B cell (primary cell): ENCODE results near the gene SLC6A4. TPM values are rescaled to one million over a fixed set of nuclear protein-coding genes. Genes with fewer than 3 reads are reported as not detected.
A peak's percentile ranks its signal among the peaks of the same experiment; 100 is the strongest.

Source experiments
- ATAC-seq: fragments of 200-7000 bp; cut with Tn5 transposase; one replicate; pipeline ENCODE4 v1.10.0; 2021; ENCODE audit warnings: low read depth, mild to moderate bottlenecking, moderate number of reproducible peaks, moderate library complexity
- CTCF ChIA-PET: fragments of 350-600 bp; sonication (Branson Sonifier 250); formaldehyde crosslinking; loops from one replicate; lab custom pipeline; 2021; ENCODE audit warnings: antibody characterized with exemption, inconsistent platforms; lab: Charles Lee
- POLR2A ChIA-PET: fragments of 350-600 bp; sonication (Branson Sonifier 250); formaldehyde crosslinking; loops from one replicate; lab custom pipeline; 2021; ENCODE audit warnings: antibody characterized with exemption; lab: Charles Lee
- DNase-seq: peaks from one replicate; pipeline ENCODE4 v3.0.0; 2013
- H2AFZ ChIP-seq: 2 replicates; pipeline ENCODE4 v1.6.1; 2012; ENCODE audit warnings: mild to moderate bottlenecking, low read depth, low read length; ENCODE audit not compliant: insufficient read depth, poor library complexity, severe bottlenecking
- H3K27ac ChIP-seq, 2 donors: 1 replicate in 1 of 2; 2 replicates in 1 of 2; pipeline ENCODE4 v1.5.1; 2012 to 2013; ENCODE audit warnings: low read length in 2 of 2, mild to moderate bottlenecking in 2 of 2, moderate library complexity in 1 of 2
- H3K27me3 ChIP-seq, 4 experiments: fragments of 200-600 bp in 1 of 4; sonication (generic) in 1 of 4; replicated peaks in 1 of 4; 1 replicate in 2 of 4; 2 replicates in 2 of 4; pipeline versions ENCODE4 v1.6.1 to v1.7.0; 2013 to 2016; ENCODE audit warnings: low read length in 3 of 4, mild to moderate bottlenecking in 2 of 4, mixed read lengths in 1 of 4, moderate library complexity in 1 of 4; ENCODE audit not compliant: insufficient read depth in 4 of 4, control insufficient read depth in 3 of 4; ENCODE audit errors: control extremely low read depth in 1 of 4
- H3K36me3 ChIP-seq, 2 experiments: replicated peaks in 1 of 2; 1 replicate in 1 of 2; 2 replicates in 1 of 2; pipeline versions ENCODE4 v1.6.1 to v1.7.1; 2013; ENCODE audit warnings: low read length in 1 of 2; ENCODE audit not compliant: insufficient read depth in 2 of 2, control insufficient read depth in 1 of 2; ENCODE audit errors: control extremely low read depth in 1 of 2, extremely low read depth in 1 of 2
- H3K4me1 ChIP-seq, 2 donors: fragments of 200-600 bp in 1 of 2; sonication (generic) in 1 of 2; 1 replicate in 1 of 2; 2 replicates in 1 of 2; pipeline versions ENCODE4 v1.5.1 to v1.6.1; 2013 to 2017; ENCODE audit warnings: low read length in 2 of 2; ENCODE audit not compliant: control insufficient read depth in 2 of 2, insufficient read depth in 2 of 2
- H3K4me2 ChIP-seq: replicated peaks from 2 replicates; pipeline ENCODE3; 2012; ENCODE audit warnings: mild to moderate bottlenecking, low read depth, low read length; ENCODE audit not compliant: poor library complexity, severe bottlenecking
- H3K4me3 ChIP-seq, 5 experiments: fragments of 200-600 bp in 1 of 5; sonication (generic) in 1 of 5; 1 replicate in 3 of 5; 2 replicates in 2 of 5; pipeline versions ENCODE4 v1.5.1 to v1.7.0; 2011 to 2016; ENCODE audit warnings: low read length in 4 of 5, mild to moderate bottlenecking in 4 of 5, low read depth in 2 of 5, control low read depth in 1 of 5, moderate library complexity in 1 of 5; ENCODE audit not compliant: insufficient read depth in 1 of 5; ENCODE audit errors: control extremely low read depth in 1 of 5, extremely low read depth in 1 of 5
- H3K79me2 ChIP-seq: fragments of 200-600 bp; sonication (generic); one replicate; pipeline ENCODE4 v1.6.0; 2016; ENCODE audit warnings: low read length; ENCODE audit not compliant: control insufficient read depth, insufficient read depth
- H3K9ac ChIP-seq: fragments of 200-600 bp; sonication (generic); 2 replicates; pipeline ENCODE4 v1.6.1; 2017; ENCODE audit warnings: mild to moderate bottlenecking, low read length, moderate library complexity
- H3K9me3 ChIP-seq, 3 donors: one replicate each; pipeline versions ENCODE4 v1.6.1 to v1.7.1; 2013; ENCODE audit warnings: low read length in 2 of 3; ENCODE audit not compliant: control insufficient read depth in 2 of 3, insufficient read depth in 1 of 3; ENCODE audit errors: control extremely low read depth in 1 of 3
- H4K20me1 ChIP-seq: 2 replicates; pipeline ENCODE4 v1.6.0; 2012; ENCODE audit warnings: mild to moderate bottlenecking, low read length; ENCODE audit not compliant: insufficient read depth, control insufficient read depth, poor library complexity, severe bottlenecking
- H3K27ac Mint-ChIP-seq: one replicate; pipeline ENCODE4 v1.8.0; 2021; ENCODE audit warnings: mixed read lengths
- H3K27me3 Mint-ChIP-seq: one replicate; pipeline ENCODE4 v1.8.0; 2021; ENCODE audit warnings: mixed read lengths
- H3K4me1 Mint-ChIP-seq: one replicate; pipeline ENCODE4 v1.8.0; 2021; ENCODE audit warnings: mixed read lengths
- H3K4me3 Mint-ChIP-seq: one replicate; pipeline ENCODE4 v1.8.0; 2021; ENCODE audit warnings: mixed read lengths
- H3K9me3 Mint-ChIP-seq: one replicate; pipeline ENCODE4 v1.8.0; 2022; ENCODE audit warnings: mixed read lengths; ENCODE audit not compliant: insufficient read depth
- CTCF ChIP-seq: fragments of 200-600 bp; IDR thresholded peaks from one replicate; pipeline ENCODE4 v1.8.0; 2022; ENCODE audit warnings: antibody characterized with exemption, mild to moderate bottlenecking
- EZH2 ChIP-seq: IDR thresholded peaks from 2 replicates; pipeline ENCODE4 v1.6.1; 2012; ENCODE audit warnings: borderline replicate concordance, low read depth, mild to moderate bottlenecking, moderate library complexity, low read length; ENCODE audit not compliant: insufficient read depth, poor library complexity, severe bottlenecking
- WGBS: methylation state at CpG from one replicate; pipeline ENCODE4 v1.1.5; 2013; ENCODE audit warnings: missing lambda C conversion rate; ENCODE audit not compliant: insufficient coverage; 5-methylcytosine and 5-hydroxymethylcytosine counted together
- intact Hi-C: fragments of 100-400 bp; cut with micrococcal nuclease; formaldehyde crosslinking; loops from one replicate; pipeline ENCODE4 v1.10.0; 2022
- polyA plus RNA-seq: library from polyadenylated mRNA; depleted of rRNA; stranded (reverse); fragments of >200 nt; gene quantifications from 2 replicates; pipeline ENCODE4 v1.2.3, GENCODE V29; 2012
- total RNA-seq, 2 donors: library from RNA; stranded (reverse); fragments of 120-200 nt in 1 of 2; gene quantifications; 1 replicate in 1 of 2; 2 replicates in 1 of 2; pipeline versions ENCODE4 v1.2.3 to v1.2.4, GENCODE V29; 2013 to 2022

The SLC6A4 gene
- total and polyA plus RNA-seq, 2 donors (not counting 1 experiment from before 2014, with no cell fraction given), result not detected

GRCh38 chr17:30236766-30237165, 1.3 kb upstream of the SLC6A4 start:
- Histone ChIP-seq H3K4me2 (peak overlapping the region; percentile 47), H3K4me3 (peak overlapping the region in 1 of 5 experiments; percentile 15), H3K9me3 (peaks cover 0 to 4% (median 0%) of the 10 kb centered on the region in 3 donors), H3K4me1 (peaks cover 28 to 35% of the 10 kb centered on the region in 2 donors), H2AFZ (no peak overlapping the region), H3K36me3 (no peaks in the 10 kb centered on the region), H4K20me1 (no peaks in the 10 kb centered on the region), H3K27ac (no peak overlapping the region), H3K9ac (no peak overlapping the region), H3K27me3 (peaks cover 0 to 56% (median 23%) of the 10 kb centered on the region in 4 experiments), H3K79me2 (no peaks in the 10 kb centered on the region)
- ChIA-PET POLR2A (no interaction called here), CTCF (interaction anchor here (1.9 kb wide), 1 partner anchor 132 kb away, joined by 20 read pairs; no protein-coding TSS in a partner anchor)
- 4% methylated on average over 13 of the region's 20 CpGs for WGBS
- ATAC-seq (no peak), DNase-seq (peak; percentile 15)
- intact Hi-C loops, result no loop called here
- Mint-ChIP-seq H3K4me3 (peak overlapping the region; percentile 44), H3K27me3 (peaks cover 70% of the 10 kb centered on the region), H3K27ac (no peak overlapping the region), H3K9me3 (no peaks in the 10 kb centered on the region), H3K4me1 (peaks cover 24% of the 10 kb centered on the region)
- TF ChIP-seq EZH2 (no peak), CTCF (no peak)

GRCh38 chr17:30236297-30236624, 764 bp upstream of the SLC6A4 start:
- ChIA-PET POLR2A (no interaction called here), CTCF (interaction anchor here (1.9 kb wide), 1 partner anchor 131 kb away, joined by 20 read pairs; no protein-coding TSS in a partner anchor)
- Mint-ChIP-seq H3K4me3 (peak overlapping the region; percentile 77), H3K4me1 (peaks cover 24% of the 10 kb centered on the region), H3K27me3 (peaks cover 70% of the 10 kb centered on the region), H3K27ac (no peak overlapping the region), H3K9me3 (no peaks in the 10 kb centered on the region)
- Histone ChIP-seq H3K4me2 (peak overlapping the region; percentile 64), H3K79me2 (no peaks in the 10 kb centered on the region), H3K4me3 (no peak overlapping the region), H3K36me3 (no peaks in the 10 kb centered on the region), H4K20me1 (no peaks in the 10 kb centered on the region), H3K4me1 (peaks cover 28 to 35% of the 10 kb centered on the region in 2 donors), H2AFZ (no peak overlapping the region), H3K27ac (no peak overlapping the region), H3K27me3 (peaks cover 0 to 56% (median 24%) of the 10 kb centered on the region in 4 experiments), H3K9me3 (peaks cover 0 to 4% (median 0%) of the 10 kb centered on the region in 3 donors), H3K9ac (peak overlapping the region; percentile 19)
- 53% methylated on average over 10 of the region's 10 CpGs for WGBS
- TF ChIP-seq CTCF, result no peak
- TF ChIP-seq EZH2, result no peak
- DNase-seq, result no peak
- intact Hi-C loops, result no loop called here
- no peak for ATAC-seq
